ENCODE results near the gene PER1.

DNA sequence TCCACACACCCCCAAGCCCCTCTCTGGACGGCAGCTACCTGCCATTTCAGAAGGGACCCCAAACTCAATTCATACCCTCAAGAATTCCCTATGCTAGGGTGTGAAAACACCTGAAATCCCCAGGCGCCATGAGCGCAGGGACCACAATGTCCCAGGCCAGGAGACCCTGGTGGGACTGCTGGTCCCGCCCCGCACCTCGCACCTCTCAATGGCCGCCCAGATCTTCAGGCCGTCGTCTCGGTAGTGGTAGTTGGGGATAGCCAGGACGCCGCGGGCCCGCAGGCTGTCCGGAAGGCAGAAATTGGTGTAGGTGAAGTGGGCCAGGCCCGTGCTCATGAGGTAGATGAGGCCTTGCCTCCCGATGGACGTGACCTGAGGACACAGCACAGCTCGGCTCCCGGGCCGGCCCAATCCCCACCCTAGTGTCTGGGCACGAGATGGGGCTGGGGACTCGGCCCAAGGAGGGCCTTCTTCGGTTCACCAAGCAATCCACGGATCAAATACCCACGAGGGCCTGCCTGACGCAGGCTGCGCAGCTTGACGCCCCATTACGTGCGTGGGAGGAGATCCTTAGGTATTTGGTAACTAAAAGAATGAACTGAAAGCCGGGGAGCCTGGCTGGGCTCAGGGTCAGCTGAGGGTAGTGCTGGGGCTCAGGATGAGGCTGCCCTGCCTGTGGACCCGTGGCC is 43.1 kb downstream of the PER1 start:
- TF ChIP-seq FOXK1 (CRISPR knock-in tag; IDR thresholded peaks at IDR 0.05; ENCODE audit: borderline replicate concordance, low read depth): no peak
- no peak for TF ChIP-seq ZNF720 (CRISPR knock-in tag; IDR thresholded peaks at IDR 0.05)
- no peak for TF ChIP-seq REPIN1 (CRISPR knock-in tag; IDR thresholded peaks at IDR 0.05; ENCODE audit: borderline replicate concordance, low read depth)
- no peak for TF ChIP-seq SYNCRIP (IDR thresholded peaks at IDR 0.05; ENCODE audit: insufficient read depth, low read depth, low read length)
- TF ChIP-seq, protein P1, sequence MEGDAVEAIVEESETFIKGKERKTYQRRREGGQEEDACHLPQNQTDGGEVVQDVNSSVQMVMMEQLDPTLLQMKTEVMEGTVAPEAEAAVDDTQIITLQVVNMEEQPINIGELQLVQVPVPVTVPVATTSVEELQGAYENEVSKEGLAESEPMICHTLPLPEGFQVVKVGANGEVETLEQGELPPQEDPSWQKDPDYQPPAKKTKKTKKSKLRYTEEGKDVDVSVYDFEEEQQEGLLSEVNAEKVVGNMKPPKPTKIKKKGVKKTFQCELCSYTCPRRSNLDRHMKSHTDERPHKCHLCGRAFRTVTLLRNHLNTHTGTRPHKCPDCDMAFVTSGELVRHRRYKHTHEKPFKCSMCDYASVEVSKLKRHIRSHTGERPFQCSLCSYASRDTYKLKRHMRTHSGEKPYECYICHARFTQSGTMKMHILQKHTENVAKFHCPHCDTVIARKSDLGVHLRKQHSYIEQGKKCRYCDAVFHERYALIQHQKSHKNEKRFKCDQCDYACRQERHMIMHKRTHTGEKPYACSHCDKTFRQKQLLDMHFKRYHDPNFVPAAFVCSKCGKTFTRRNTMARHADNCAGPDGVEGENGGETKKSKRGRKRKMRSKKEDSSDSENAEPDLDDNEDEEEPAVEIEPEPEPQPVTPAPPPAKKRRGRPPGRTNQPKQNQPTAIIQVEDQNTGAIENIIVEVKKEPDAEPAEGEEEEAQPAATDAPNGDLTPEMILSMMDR (CRISPR knock-in tag; IDR thresholded peaks at IDR 0.05): no peak
- no peak for TF ChIP-seq NR2C2 (CRISPR knock-in tag; IDR thresholded peaks at IDR 0.05; ENCODE audit: borderline replicate concordance)

Measured in HepG2 (cell line).